Gastrocnemius medialis (tissue), 4 donors: ENCODE results near the gene NAP1L4.

Experiments used
- POLR2A ChIP-seq, 2 donors: fragments of 450-650 bp; IDR thresholded peaks; one replicate each; pipeline ENCODE4 v1.6.1; 2017; ENCODE audit warnings: antibody characterized with exemption in 2 of 2, mild to moderate bottlenecking in 2 of 2, moderate library complexity in 2 of 2
- TF ChIP-seq, protein P1 (sequence below), 5 experiments: fragments of 450-650 bp in 3 of 5; fragments of 200-600 bp in 2 of 5; sonication (generic) in 2 of 5; IDR thresholded peaks in 4 of 5; conservative IDR thresholded peaks in 1 of 5; 1 replicate in 4 of 5; 2 replicates in 1 of 5; pipeline ENCODE4 v1.5.1; 2016 to 2019; ENCODE audit warnings: antibody characterized with exemption in 5 of 5, mild to moderate bottlenecking in 3 of 5, moderate library complexity in 3 of 5

DNA sequence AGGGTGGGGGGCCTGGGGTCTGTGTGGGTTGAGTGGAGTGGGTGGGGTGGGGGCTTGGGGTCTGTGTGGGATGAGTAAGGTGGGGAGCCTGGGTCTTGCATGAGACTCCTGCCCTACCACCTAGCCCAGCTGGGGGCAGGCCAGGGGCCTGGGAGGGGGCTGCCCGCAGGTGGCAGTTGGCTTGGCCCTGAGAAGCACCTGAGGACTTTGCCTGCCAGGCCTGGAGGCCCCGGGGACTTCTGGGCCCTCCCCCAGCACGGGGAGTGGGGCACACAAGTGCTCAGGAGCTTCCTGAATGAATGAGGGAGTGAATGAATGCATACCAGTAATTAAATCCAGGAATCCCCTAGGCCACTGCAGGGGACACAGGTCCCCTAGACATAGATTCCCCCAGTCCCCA is 69.5 kb downstream of the NAP1L4 start:
- TF ChIP-seq, protein P1, sequence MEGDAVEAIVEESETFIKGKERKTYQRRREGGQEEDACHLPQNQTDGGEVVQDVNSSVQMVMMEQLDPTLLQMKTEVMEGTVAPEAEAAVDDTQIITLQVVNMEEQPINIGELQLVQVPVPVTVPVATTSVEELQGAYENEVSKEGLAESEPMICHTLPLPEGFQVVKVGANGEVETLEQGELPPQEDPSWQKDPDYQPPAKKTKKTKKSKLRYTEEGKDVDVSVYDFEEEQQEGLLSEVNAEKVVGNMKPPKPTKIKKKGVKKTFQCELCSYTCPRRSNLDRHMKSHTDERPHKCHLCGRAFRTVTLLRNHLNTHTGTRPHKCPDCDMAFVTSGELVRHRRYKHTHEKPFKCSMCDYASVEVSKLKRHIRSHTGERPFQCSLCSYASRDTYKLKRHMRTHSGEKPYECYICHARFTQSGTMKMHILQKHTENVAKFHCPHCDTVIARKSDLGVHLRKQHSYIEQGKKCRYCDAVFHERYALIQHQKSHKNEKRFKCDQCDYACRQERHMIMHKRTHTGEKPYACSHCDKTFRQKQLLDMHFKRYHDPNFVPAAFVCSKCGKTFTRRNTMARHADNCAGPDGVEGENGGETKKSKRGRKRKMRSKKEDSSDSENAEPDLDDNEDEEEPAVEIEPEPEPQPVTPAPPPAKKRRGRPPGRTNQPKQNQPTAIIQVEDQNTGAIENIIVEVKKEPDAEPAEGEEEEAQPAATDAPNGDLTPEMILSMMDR (IDR thresholded peaks at IDR 0.05 in 4 of 5, conservative IDR thresholded peaks at IDR 0.05 in 1 of 5) = no peak
- TF ChIP-seq POLR2A (IDR thresholded peaks at IDR 0.05) = no peak
